ENCODE data around the gene RHOF. TPM values are rescaled to one million over a fixed set of nuclear protein-coding genes. Genes with fewer than 3 reads are reported as not detected.

RHOF gene
- total RNA-seq, 1 experiment from 2014 or later = 29.1 TPM

- H3K36me3 Mint-ChIP-seq (ENCODE audit: insufficient read depth in 1 of 3, low read depth in 3 of 3) = peaks cover 1 to 24% (median 9%) of the 10 kb centered on the region in 3 experiments; a peak in 5 of 7 replicates
- H3K27ac ChIP-seq (ENCODE audit: insufficient read length, low read depth, low read length) = no peak overlapping the region
- no peak overlapping the region for H2AFZ ChIP-seq (ENCODE audit: low read length)
- H2AK5ac ChIP-seq (ENCODE audit: insufficient read length, low read length) = no peak overlapping the region
- no peak overlapping the region for H4K91ac ChIP-seq (ENCODE audit: insufficient read length, low read depth, low read length)
- H3K9ac ChIP-seq (ENCODE audit: extremely low read depth, insufficient read length, low read length) = no peak overlapping the region
- H3K23me2 ChIP-seq (ENCODE audit: insufficient read length, low read depth, low read length, poor library complexity, severe bottlenecking) = no peaks in the 10 kb centered on the region
- H4K8ac ChIP-seq (replicated peaks; ENCODE audit: insufficient read length, low read depth, low read length) = no peak overlapping the region
- no peaks in the 10 kb centered on the region for H3K79me1 ChIP-seq (ENCODE audit: insufficient read depth, low read depth, low read length, poor library complexity, severe bottlenecking)
- H2BK15ac ChIP-seq (ENCODE audit: low read depth, low read length) = no peak overlapping the region
- H3K4ac ChIP-seq (ENCODE audit: low read depth, low read length) = no peak overlapping the region
- H2BK5ac ChIP-seq (ENCODE audit: insufficient read length, low read length) = no peak overlapping the region
- H3K9me3 ChIP-seq (ENCODE audit: control insufficient read depth, low read depth, low read length) = no peaks in the 10 kb centered on the region
- H3K4me3 Mint-ChIP-seq = no peak overlapping the region
- H3K23ac ChIP-seq (ENCODE audit: insufficient read length, low read depth, low read length) = no peak overlapping the region
- H3K4me2 ChIP-seq (ENCODE audit: insufficient read depth, insufficient read length, low read length) = no peak overlapping the region
- H3K4me1 Mint-ChIP-seq = peaks cover 17 to 23% of the 10 kb centered on the region in 2 experiments
- H3K4me1 ChIP-seq (ENCODE audit: insufficient read depth, low read length) = no peaks in the 10 kb centered on the region
- H2BK12ac ChIP-seq (ENCODE audit: insufficient read length, low read depth, low read length) = no peak overlapping the region
- no peak overlapping the region for H2BK120ac ChIP-seq (ENCODE audit: low read depth, low read length, poor library complexity, severe bottlenecking)
- no peak overlapping the region for H3K56ac ChIP-seq (ENCODE audit: insufficient read length, low read depth, low read length)
- H3K18ac ChIP-seq (ENCODE audit: insufficient read length, low read depth, low read length) = no peak overlapping the region
- no peak for DNase-seq
- no peak for TF ChIP-seq CTCF (conservative IDR thresholded peaks at IDR 0.05)
- no peaks in the 10 kb centered on the region for H4K20me1 ChIP-seq (ENCODE audit: control insufficient read depth, insufficient read depth, insufficient read length)
- H3T11ph ChIP-seq (ENCODE audit: low read length) = no peak overlapping the region
- no peak overlapping the region for H4K5ac ChIP-seq (ENCODE audit: insufficient read length, low read depth, low read length)
- H3K27me3 Mint-ChIP-seq (ENCODE audit: low read depth) = peaks cover 5% of the 10 kb centered on the region; the same call in 1 of the 2 replicates
- H2BK20ac ChIP-seq (ENCODE audit: low read depth, low read length, poor library complexity, severe bottlenecking) = no peak overlapping the region
- WGBS (ENCODE audit: extremely low coverage, insufficient read length, low lambda C conversion rate) = no CpG with 5 or more reads among the region's 6 CpGs
- H3K27me3 ChIP-seq (ENCODE audit: insufficient read depth, low read length) = no peaks in the 10 kb centered on the region
- no peak overlapping the region for H3K14ac ChIP-seq (ENCODE audit: insufficient read depth, low read length)
- H3K79me2 ChIP-seq (ENCODE audit: insufficient read depth, low read length) = no peaks in the 10 kb centered on the region
- H3K9me3 Mint-ChIP-seq = no peaks in the 10 kb centered on the region; a peak in 1 of 5 replicates
- H3K27ac Mint-ChIP-seq = 0 out of 7 replicates have a peak overlapping the region, but pooled peaks of 1 of the 3 experiments have one; percentile 32
Observed at GRCh38 chr12:121786440-121786825, 7.1 kb downstream of the RHOF start.
